Purkinje cell (primary cell): ENCODE measurements around the gene ARHGAP4. TPM values are rescaled to one million over a fixed set of nuclear protein-coding genes. Genes with fewer than 3 reads are reported as not detected.

Experiments used
- polyA plus RNA-seq: library from polyadenylated mRNA; unstranded; fragments of >200 nt; fragmentation: Nextera tagmentation; gene quantifications from 2 replicates; pipeline ENCODE4 v1.2.1, GENCODE V29; 2014

ARHGAP4 gene
- not detected in 2 replicates for polyA plus RNA-seq

DNA sequence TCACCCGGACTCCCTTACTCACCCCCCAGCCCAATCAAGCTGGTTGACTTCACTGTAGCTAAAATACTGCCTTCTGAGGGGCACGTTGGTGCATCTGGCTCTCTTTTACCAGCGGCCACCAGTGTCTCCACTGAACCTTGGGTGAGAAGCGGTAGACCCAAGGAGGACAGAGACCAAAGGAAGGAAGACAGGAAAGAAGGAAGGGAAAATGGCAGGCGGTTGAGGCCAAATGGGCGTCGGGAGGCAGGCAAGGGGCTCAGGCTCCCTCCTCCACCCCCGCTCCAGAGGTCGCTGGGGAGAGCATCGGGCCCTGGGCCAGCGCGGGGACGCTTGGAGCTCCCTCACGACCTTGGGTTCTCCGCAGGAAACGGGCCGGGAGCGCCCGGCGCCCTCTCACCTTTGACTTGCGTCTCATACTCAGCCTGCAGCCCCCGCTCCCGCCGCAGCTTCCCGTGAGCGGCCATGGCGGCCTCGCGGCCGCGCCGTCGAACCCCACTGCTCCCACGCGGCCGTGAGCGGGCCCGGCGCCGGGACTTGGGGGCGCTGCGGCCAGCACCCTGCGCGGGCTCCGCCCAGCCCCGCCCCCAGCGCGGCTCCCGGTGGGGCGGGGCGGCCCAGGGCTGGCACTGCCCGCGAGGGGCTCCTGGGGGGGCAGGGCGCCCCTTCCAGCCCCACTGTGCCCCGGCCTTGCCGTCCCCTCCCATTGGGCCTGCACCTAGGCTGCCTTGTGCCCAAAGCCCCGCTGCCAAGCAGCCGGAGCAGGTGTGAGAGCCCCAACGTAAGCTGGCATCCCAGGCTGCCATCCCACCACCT is at the start of gene ARHGAP4:
TSS of gene ARHGAP4 (minus strand) at position 526 of the 813 bp plus-strand sequence. CDS start at position 464, 62 bp downstream.

DNA sequence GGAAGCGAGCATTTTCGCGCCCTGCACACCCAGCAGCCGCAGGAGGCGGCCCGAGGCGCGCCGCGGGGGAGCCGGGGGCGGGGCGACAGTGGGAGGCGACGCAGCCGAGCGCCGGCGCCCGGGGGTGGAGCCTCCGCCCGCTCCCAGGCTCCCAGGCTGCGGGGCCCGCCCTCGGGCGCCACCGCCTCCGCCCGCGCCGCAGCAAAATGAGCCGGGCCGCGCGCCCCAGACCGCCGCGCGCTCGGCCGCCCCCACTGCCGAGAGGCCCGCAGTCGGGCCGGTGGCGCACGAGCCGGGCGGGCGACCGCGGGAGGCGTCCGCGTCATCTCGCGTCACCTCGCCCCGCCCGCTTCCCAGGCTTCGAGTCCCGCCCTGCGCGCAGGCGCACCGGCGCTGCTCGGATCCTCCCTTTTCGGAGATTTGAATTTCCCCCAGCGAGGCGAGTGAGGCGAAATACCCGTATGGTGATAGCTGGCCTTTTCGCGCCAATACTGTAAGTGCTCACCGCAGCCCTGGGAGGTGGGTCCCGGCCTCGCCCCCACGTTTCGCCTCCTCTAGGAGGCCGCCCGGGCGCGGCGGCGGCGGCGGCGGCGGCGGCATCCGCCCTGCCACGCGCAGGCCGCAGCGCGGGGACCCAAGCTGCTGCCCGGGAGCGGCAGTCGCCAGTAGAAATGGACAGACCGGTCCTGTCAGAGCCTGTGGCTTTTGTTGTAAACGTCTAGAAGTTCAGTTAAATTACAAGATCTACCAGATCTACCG is 46.5 kb upstream of the ARHGAP4 start, which contains the start of gene TMEM187:
TSS of gene TMEM187 (plus strand) at position 387 of the 759 bp plus-strand sequence. CDS start 9,309 bp downstream, outside the sequence.

DNA sequence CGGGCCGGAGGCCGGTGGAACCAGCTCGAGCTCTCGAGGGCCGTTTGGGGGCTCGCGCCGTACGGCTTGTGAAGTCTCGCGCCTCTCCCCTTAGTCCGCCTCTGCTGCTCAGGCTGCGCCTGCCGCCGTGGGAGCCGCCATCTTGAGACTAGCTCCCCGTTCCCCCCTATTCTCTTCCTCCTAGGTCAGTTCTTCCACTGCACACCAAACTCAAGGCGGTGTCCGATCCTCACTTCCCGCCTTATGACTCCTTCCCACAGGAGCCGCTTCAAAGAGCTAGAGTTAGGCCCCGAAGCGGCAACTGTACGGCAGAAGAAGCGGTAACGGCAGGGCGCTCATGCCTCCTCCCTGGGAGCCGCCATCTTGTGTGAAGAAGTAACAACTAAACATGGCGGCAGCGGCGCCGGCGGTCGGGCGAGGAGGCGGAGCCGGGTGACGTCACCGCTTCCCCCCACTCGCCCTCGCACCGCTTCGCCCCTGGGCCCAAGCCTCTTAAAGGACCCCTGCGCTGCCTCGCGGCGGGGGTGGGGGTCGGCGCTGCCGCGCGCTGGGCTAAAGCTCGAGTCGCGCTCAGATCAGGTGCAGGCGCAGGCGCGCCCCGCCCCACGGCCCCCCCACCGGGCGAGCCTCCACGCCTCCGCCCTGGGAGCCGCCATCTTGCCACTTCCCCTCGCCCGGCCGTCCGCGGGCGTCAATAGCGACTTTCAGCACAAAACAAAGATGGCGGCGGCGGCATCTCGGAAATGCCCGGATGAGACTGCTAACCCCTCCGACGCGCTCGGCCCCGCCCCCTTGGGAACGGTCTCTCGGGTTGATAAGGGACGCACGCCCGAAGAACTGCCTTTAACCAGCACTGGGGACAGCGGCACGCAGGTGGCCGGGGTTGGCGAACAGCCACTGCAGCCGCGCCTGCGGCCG is 45.6 kb upstream of the ARHGAP4 start, which contains the start of gene HCFC1:
TSS of gene HCFC1 (minus strand) at position 369 of the 918 bp plus-strand sequence. CDS start 978 bp downstream, outside the sequence.

DNA sequence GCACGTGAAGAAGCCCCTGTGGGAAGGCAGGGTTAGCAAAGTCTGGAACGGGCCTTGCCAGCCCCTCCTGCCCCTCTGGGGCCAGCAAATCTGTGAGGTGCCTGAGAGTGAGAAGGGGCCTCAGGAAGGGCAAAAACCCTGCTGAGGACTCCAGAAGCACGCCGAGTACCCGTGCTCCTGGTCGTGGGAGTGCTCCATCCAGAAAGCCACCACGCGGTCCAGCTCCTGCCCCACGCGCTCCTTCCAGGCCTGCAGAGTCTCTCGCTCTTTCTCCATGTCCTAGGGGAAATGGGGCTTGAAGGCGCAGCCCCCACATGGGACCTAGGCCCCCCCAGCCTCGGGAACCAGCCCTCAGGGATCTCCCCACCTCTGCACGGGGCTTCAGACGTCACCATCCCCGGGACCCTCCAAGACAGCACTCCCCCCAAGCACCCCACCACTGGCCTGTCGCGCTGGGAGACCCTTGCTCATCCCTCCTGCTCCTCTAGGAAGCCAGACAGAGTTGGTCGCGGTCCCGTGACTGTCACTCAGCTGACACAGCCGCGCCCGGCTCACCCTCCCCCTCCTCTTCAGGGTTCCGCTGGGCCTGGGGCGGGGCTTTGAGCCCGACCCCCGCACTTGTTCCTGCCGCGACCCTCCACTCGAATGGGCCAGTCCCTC is 18.2 kb upstream of the ARHGAP4 start, which contains the start of gene RENBP:
TSS of gene RENBP (minus strand) at position 504 of the 660 bp plus-strand sequence. CDS start at position 471, 33 bp downstream.

DNA sequence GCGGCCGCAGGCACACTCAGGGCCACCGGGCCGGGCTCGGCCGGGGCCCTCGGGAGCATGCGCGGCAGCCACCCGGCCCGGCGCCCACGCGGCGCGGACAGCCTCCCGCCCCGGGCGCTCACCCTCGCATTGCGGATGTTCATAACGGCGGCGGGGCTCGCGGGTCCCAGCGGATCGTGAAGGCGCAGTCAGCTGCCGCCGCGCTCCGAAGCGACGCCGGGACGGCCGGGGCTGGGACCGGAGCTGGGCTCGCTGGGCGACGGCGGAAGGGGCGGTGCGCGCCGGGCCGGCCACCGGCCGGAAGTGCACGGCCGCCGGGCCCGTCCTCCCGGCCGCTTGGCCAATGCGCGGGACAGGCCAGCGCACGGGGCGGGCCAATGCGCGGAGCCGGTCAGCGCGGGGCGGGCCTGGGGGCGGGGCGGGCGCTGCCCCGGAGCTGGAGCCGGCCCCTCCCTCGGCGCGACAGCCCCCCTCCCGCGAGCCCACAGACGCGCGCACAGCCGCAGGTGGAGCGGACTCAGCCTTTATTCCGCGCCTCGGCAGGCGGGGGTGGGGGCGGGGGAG is 8.8 kb upstream of the ARHGAP4 start, which contains the start of gene NAA10:
TSS of gene NAA10 (minus strand) at position 276 of the 564 bp plus-strand sequence. CDS start at position 143, 133 bp downstream.

DNA sequence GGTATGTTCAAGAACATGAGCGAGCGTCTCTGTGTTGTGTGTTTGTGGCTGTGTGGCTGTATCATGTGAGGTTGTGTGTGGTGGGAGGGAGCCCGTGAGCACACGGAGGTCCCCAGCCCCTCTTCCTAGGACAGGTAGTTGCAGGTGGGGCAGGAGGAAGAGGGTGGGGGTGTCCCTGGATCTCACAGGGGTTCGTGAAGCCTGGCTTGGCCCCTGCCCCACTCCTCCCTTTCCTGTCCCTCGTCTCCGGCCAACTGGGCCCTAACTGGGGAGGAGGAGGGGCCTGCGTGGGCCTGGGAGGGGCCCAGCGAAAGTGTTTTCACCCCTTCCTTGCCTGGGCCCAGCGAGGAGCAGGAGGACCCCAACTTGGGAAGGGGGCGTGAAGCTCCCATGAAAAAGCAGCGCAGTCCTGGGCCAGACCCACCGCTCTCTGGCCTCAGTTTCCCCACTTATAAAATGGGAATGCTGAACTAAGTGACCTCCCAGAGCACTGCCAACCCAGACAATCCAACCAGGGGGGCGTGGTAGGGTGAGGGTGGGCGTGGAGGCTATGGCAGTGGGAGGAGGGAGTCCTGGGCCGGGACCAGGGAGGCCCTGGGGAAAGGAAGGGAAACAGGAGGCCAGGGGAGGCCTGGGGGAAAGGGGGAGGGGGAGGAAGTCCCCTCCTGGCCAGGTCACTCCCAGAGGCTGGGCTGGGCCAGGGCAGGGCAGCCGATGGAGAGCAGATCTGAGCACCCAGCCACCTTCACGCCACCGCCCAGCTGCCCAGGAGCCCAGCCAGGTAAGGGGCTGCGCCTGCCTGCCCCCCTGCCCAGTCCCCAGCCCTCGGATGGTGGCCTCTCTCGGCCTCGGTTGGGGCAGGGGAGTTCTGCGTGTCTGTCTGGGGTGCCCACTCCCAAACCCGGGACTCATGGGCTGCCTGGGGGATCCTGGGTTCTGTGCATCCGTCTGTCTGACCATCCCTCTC is 21.8 kb downstream of the ARHGAP4 start, which contains the start of gene AVPR2:
TSS of gene AVPR2 (plus strand) at position 683 of the 967 bp plus-strand sequence. CDS start 473 bp downstream, outside the sequence.

DNA sequence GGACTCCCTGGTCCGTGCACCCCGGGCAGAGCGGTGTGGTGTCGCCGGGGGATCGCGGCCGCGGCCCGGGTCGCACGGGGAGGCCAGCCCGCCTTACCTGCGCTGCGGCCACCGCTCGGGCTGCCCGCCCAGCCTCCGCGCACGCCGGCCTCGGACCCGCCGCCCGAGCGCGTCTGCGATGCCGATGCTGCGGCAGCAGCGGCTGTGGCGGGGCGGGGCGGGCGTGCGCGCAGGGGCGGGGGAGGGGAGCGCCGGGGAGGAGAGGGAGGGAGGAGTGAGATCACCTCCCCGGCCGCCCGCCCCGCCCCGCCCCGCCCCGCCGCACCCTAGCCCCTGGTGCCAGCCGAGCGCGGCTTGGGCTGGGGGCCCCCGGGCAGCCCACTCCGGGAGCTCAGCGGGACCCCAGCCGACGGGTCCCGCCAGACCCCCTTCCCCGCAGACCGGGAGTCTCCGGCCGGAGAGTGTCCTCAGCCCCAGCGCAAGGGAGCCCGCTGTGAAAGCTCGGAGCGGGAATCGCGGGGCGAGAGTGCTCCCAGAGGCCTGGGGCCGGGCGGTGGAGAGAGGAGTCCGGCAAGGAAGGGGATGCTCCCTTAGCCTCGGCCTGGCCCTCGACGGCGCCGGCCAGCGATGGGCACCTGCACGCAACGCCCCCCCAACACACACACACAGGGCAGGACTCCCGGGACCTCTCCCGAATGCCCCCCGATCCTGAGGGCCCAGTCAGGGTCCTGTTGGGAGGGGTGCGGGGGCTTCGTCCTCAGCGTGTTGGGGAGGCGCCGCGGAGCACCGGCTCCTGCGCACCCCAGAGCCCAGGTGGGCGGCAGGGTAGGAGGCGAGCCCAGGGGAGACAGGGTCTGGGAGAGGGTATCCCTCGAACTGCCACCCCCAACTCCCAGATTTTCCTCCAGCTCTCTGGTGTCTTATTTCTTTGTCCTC is 39.8 kb downstream of the ARHGAP4 start, which contains the start of gene L1CAM:
TSS of gene L1CAM (minus strand) at position 206 of the 936 bp plus-strand sequence. CDS start 10,337 bp downstream, outside the sequence.

Other genes starting within 250 kb of the ARHGAP4 start
- gene SLC6A8, start 238.3 kb downstream of the ARHGAP4 start, polyA plus RNA-seq = 0.39 and 0.70 TPM in 2 replicates
- 151 and 213 TPM in 2 replicates for gene BCAP31, start 201.9 kb downstream of the ARHGAP4 start, polyA plus RNA-seq
- gene ABCD1, start 201.4 kb downstream of the ARHGAP4 start, polyA plus RNA-seq = 0.07 and 2.8 TPM in 2 replicates
- not detected in 2 replicates for gene PLXNB3, start 162.0 kb downstream of the ARHGAP4 start, polyA plus RNA-seq
- 2.0 TPM in 1 of 2 replicates, not detected in the other for gene SRPK3, start 145.2 kb downstream of the ARHGAP4 start, polyA plus RNA-seq
- gene IDH3G, start 131.9 kb downstream of the ARHGAP4 start, polyA plus RNA-seq = 85.8 and 95.3 TPM in 2 replicates
- 580 and 718 TPM in 2 replicates for gene SSR4, start 131.6 kb downstream of the ARHGAP4 start, polyA plus RNA-seq
- 0.43 and 2.1 TPM in 2 replicates for gene PDZD4, start 95.7 kb downstream of the ARHGAP4 start, polyA plus RNA-seq
- gene L1CAM, start 40.1 kb downstream of the ARHGAP4 start, polyA plus RNA-seq = 6.9 and 7.2 TPM in 2 replicates
- not detected in 2 replicates for gene AVPR2, start 21.6 kb downstream of the ARHGAP4 start, polyA plus RNA-seq
- 53.4 and 55.0 TPM in 2 replicates for gene NAA10, start 8.8 kb upstream of the ARHGAP4 start, polyA plus RNA-seq
- gene RENBP, start 18.4 kb upstream of the ARHGAP4 start, polyA plus RNA-seq = not detected in 2 replicates
- 4.1 and 5.5 TPM in 2 replicates for gene HCFC1, start 45.6 kb upstream of the ARHGAP4 start, polyA plus RNA-seq
- 1.6 and 5.4 TPM in 2 replicates for gene TMEM187, start 46.5 kb upstream of the ARHGAP4 start, polyA plus RNA-seq
- 2.4 and 3.6 TPM in 2 replicates for gene IRAK1, start 93.6 kb upstream of the ARHGAP4 start, polyA plus RNA-seq
- 4.3 and 6.9 TPM in 2 replicates for gene MECP2, start 171.5 kb upstream of the ARHGAP4 start, polyA plus RNA-seq
- not detected in 2 replicates for gene OPN1LW, start 218.0 kb upstream of the ARHGAP4 start, polyA plus RNA-seq